ENCODE measurements around the gene MUC6.

The MUC6 gene

DNA sequence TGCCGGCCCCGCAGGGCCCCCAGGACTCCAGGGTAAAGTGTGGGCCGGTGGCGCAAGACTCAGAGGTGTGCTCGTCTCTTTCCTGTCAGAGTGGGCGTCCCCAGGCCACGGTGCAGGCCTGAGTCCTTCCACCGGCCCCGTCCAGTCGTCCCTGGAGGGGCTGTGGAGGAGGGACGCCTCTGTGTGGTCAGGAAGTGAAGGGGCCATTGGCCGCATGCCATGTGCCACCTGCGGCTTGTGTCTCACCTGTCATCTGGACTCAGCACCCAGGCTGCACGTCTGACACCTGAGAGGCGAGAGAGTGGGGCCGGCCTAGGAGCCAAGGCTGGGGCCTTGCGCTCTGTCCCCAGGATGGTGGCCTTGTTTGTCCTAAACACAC lies 25.2 kb downstream of the MUC6 start:
- DNase-seq (ENCODE audit: low read depth): no peak
- TF ChIP-seq, protein P1, sequence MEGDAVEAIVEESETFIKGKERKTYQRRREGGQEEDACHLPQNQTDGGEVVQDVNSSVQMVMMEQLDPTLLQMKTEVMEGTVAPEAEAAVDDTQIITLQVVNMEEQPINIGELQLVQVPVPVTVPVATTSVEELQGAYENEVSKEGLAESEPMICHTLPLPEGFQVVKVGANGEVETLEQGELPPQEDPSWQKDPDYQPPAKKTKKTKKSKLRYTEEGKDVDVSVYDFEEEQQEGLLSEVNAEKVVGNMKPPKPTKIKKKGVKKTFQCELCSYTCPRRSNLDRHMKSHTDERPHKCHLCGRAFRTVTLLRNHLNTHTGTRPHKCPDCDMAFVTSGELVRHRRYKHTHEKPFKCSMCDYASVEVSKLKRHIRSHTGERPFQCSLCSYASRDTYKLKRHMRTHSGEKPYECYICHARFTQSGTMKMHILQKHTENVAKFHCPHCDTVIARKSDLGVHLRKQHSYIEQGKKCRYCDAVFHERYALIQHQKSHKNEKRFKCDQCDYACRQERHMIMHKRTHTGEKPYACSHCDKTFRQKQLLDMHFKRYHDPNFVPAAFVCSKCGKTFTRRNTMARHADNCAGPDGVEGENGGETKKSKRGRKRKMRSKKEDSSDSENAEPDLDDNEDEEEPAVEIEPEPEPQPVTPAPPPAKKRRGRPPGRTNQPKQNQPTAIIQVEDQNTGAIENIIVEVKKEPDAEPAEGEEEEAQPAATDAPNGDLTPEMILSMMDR (IDR thresholded peaks at IDR 0.05; ENCODE audit: insufficient read depth, low read depth, low read length, missing control alignments): no peak
- H3K4me3 ChIP-seq (ENCODE audit: low read length): no peak overlapping the region

DNA sequence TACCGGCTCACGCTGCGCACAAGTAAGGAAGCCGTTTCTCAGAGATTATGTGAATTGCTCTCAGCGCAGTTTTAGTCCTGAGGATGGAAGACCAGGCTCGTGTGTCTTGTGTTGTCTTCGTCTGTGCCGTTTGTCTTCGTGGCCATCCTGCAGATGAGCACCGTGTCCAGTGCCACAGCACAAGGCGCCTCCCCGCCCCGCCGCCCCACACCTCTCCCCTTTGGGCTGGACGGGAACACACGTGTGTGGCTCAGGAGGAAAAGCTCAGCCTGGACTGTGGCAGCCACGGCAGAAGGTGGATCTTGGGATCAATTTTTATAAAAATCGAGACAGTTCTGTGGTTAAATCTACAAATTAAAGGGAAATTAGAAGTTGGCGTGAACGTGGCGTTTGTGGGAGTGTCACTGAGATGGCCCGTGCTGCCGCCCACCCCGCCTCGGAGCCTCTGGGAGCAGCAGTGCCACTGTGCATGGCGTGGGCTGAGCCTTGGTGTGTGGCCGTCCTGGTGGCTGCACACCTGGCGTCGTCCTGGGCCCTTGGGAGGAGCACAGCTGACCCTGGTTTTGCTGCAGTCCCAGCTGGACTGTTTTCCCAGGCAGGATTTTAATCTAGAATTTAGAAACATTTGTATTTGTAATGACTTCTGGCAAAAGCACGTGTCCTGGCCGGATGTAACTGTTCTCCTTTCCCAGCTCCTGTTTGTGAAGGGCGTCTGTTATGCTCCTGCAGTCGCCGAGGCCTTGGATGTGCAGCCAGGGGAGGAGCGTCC lies 25.8 kb downstream of the MUC6 start:
- DNase-seq (ENCODE audit: low read depth): no peak
- no peak overlapping the region for H3K4me3 ChIP-seq (ENCODE audit: low read length)
- TF ChIP-seq, protein P1 (IDR thresholded peaks at IDR 0.05; ENCODE audit: insufficient read depth, low read depth, low read length, missing control alignments): no peak

DNA sequence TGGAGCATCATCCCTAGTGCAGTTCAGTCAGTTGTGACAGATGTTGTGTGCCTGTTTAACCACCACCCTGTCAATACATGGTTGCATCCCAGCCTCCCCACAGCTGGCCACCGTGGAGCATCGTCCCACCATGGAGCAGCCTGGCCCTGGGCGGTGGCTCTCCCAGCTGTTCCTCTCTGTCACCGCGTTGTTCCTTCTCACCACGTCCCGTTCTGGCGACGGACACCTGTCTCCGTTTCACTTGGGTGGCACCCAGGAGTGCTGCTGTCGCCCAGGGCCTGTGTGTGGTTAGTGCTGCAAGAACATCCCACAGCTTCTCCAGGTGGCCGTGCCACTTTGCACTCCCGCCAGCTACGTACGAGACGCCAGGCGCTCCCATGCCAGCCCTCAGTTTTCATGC lies 26.5 kb downstream of the MUC6 start:
- TF ChIP-seq, protein P1 (IDR thresholded peaks at IDR 0.05; ENCODE audit: insufficient read depth, low read depth, low read length, missing control alignments): no peak
- H3K4me3 ChIP-seq (ENCODE audit: low read length): no peak overlapping the region
- no peak for DNase-seq (ENCODE audit: low read depth)

DNA sequence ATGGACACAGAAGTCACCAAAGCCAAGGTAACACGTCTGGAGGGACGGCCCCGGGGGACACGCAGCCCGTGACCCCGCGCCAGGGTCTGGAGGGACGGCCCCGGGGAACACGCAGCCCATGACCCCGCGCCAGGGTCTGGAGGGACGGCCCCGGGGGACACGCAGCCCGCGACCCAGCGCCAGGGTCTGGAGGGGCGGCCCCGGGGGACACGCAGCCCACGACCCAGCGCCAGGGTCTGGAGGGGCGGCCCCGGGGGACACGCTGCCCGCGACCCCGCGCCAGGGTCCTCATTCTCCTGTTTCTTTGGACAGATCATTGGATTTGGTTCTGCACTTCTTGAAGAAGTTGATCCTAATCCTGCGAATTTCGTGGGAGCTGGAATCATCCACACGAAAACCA lies 27.1 kb downstream of the MUC6 start:
- no peak overlapping the region for H3K4me3 ChIP-seq (ENCODE audit: low read length)
- no peak for DNase-seq (ENCODE audit: low read depth)
- TF ChIP-seq, protein P1 (IDR thresholded peaks at IDR 0.05; ENCODE audit: insufficient read depth, low read depth, low read length, missing control alignments): no peak

DNA sequence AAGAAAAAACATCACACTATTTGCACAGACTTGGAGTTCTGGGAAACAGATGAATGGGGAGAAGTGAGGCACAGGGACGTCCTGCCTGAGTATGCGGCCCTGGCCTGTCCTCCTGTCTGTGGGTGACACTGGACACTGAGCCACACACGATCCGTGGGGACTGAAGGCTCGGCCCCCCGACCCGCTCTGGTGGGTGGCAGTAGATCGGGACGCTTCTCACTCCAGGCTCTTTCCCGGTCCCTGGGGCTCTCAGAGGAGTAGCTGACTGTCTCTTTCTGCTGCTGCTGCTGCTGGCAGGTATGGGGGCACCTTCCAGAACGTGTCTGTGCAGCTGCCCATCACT lies 27.7 kb downstream of the MUC6 start:
- DNase-seq (ENCODE audit: low read depth): no peak
- TF ChIP-seq, protein P1 (IDR thresholded peaks at IDR 0.05; ENCODE audit: insufficient read depth, low read depth, low read length, missing control alignments): no peak
- no peak overlapping the region for H3K4me3 ChIP-seq (ENCODE audit: low read length)

DNA sequence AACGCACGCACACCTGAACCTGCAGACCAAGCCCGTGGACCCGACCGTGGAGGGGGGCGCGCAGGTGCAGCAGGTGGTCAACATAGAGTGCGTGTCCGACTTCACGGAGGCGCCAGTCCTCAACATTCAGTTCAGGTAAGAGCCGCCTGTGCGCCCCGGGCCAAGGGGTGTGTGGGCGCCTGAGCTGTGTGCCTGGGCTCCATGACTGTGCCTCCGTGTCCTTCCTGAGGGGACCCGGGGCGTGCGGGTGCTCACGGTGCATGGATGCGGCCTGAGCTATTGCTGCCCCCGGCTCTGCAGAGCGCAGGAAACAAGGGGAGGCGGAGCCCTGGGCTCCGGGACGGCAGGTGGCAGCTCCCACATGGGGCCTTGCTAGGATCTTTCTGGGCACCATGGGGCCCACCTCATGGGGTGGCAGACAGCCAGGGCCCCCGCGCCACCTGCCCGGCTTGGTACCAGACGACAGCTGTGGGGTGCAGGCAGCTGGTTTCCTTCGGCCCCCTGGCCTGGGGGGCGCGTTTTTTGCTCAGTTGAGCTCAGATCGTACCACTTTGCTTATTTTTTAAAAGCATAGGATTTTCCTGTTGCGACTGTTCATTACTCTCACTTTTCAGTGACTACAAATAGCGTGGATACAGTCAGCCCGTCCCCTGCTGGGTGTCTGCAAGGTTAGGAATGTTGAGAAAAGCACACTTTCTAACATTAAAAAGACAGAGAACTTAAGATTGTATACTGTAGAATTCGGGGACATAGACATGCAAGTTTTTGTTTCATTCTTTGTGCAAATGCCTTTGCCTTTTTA lies 28.3 kb downstream of the MUC6 start:
- no peak overlapping the region for H3K4me3 ChIP-seq (ENCODE audit: low read length)
- no peak for DNase-seq (ENCODE audit: low read depth)
- TF ChIP-seq, protein P1 (IDR thresholded peaks at IDR 0.05; ENCODE audit: insufficient read depth, low read depth, low read length, missing control alignments): no peak

Data from epithelial cell of esophagus (primary cell).